Choroid plexus epithelial cell (primary cell): Measurements from ENCODE around the gene CCBE1.
A peak's percentile ranks its signal among the peaks of the same experiment; 100 is the strongest.
"Not testable (repeated sequence)": the region's sequence is repeated elsewhere in the genome, so short reads cannot be mapped to it uniquely, and the experiment has no call there.

Source experiments
- DNase-seq: peaks from one replicate; pipeline ENCODE4 v3.0.0-alpha.2; 2010; ENCODE audit warnings: low read depth
- H3K4me3 ChIP-seq: 2 replicates; pipeline ENCODE4 v1.5.1; 2011; ENCODE audit warnings: low read depth, mild to moderate bottlenecking, control low read depth, low read length, moderate library complexity
- CTCF ChIP-seq: conservative IDR thresholded peaks from 2 replicates; pipeline ENCODE4 v1.5.1; 2011; ENCODE audit warnings: low read depth, mild to moderate bottlenecking, control low read depth, inconsistent platforms, low read length, moderate library complexity

The CCBE1 gene

DNA sequence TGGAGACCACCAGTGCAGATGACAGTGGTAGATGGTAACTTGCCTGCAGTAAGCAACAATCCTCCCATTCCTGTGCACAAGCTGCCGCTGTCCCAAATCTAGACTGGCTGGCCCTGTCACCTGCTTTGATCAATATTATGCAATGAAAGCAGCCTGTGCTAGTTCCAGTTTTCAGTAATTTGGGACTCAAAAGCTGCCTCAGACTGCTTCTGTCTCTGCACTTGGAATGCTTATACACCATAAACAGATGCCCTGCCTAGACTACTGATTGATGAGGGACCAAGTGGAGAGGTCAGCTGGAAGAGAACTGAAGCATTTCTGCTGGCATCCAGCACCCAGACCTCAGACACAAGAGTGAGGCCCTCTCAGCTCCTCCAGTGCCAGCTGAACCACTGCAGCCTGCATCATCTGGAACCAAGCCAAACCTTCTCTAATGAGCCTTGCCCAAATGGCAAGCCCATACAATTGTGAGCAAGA, 24.9 kb downstream of the CCBE1 start:
- H3K4me3 ChIP-seq, result no peak overlapping the region
- no peak for DNase-seq
- no peak for TF ChIP-seq CTCF

DNA sequence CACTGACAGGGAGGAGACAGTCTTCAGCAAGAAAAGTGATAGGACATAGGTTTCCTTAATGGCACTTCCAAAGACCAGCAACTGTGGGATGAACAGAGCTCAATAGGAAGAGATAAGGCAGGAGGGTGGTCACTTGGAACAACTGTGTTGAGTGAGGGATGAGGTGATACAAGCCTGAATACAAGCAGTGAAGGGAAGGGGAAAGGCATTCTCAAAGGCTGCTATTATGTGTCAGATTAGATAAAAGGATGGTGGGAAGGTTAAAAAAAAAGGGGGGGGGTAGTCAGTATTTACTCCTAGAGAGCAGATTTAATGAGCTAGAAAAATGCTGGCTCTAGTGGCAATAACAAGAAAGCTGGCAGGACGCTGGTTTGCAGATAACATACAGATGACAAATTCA, 25.7 kb downstream of the CCBE1 start:
- H3K4me3 ChIP-seq, result no peak overlapping the region
- TF ChIP-seq CTCF, result no peak
- no peak for DNase-seq

DNA sequence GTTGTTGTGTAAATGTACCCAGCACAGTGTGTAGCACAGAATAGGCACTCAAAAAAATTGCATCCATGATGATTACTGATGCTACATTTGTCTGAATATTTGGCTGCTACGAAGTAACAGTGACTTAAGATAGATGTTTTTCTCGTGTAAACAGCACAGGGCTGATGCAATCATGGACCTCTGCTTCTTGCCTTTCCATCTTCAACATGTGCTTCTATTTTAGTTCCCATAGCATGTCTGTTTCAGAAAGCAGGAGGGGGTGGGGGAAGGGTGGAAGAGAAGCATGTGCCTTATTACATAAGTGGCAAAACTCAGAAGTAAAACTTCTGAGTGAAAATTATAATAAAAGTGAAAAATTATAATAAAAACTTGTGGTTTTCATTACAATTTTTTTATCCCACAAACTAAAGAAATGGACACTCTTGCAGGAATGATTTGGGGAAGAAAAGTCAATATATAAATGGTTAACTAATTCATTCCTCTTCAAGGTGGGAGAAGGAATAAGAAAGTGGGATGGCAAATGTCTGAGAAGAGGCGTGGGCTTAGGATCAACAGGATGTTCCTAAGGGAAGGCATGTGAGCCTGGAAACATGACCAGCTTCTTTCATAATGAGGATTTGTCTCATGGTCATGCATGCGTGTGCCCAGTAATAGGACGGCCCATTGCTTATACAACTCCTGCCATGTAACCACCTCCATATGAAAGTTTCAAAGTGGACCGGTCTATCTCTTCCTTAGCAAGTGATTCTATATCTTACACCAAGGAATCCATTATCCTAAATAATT, 27.2 kb downstream of the CCBE1 start:
- DNase-seq, result peak; percentile 84
- no peak overlapping the region for H3K4me3 ChIP-seq
- TF ChIP-seq CTCF, result no peak

DNA sequence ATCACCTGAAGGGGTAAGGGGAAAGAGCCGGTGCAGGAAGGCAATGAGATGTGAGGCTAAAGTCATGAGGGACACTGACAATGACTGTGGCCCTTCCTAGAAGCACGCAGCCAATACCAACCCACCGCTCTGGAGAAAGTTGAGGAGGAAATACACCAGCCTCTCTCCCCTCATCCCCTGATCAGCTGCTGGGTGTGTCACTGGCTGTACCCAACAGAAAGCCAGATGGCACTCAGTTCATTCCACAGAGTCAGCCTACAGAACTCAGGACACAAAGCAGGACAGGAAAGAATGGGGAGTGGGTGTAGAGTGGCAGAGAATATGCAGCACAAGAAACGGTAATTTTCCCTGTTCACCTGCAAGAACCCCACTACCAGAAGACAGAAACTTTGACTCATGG, 29.7 kb downstream of the CCBE1 start:
- TF ChIP-seq CTCF, result no peak
- no peak for DNase-seq
- no peak overlapping the region for H3K4me3 ChIP-seq

DNA sequence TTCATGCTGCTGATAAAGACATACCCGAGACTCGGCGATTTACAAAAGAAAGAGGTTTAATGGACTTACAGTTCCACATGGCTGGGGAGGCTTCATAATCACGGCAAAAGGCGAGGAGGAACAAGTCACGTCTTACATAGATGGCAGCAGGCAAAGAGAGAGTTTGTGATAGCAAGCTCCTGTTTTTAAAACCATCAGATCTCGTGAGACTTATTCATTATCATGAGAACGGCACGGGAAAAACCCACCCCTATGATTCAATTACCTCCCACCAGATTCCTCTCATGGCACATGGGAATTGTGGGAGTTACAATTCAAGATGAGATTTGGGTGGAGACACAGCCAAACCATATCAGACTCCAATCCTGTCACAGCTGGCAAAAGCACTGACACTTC, 31.2 kb downstream of the CCBE1 start:
- not testable (repeated sequence) for DNase-seq, H3K4me3 ChIP-seq

DNA sequence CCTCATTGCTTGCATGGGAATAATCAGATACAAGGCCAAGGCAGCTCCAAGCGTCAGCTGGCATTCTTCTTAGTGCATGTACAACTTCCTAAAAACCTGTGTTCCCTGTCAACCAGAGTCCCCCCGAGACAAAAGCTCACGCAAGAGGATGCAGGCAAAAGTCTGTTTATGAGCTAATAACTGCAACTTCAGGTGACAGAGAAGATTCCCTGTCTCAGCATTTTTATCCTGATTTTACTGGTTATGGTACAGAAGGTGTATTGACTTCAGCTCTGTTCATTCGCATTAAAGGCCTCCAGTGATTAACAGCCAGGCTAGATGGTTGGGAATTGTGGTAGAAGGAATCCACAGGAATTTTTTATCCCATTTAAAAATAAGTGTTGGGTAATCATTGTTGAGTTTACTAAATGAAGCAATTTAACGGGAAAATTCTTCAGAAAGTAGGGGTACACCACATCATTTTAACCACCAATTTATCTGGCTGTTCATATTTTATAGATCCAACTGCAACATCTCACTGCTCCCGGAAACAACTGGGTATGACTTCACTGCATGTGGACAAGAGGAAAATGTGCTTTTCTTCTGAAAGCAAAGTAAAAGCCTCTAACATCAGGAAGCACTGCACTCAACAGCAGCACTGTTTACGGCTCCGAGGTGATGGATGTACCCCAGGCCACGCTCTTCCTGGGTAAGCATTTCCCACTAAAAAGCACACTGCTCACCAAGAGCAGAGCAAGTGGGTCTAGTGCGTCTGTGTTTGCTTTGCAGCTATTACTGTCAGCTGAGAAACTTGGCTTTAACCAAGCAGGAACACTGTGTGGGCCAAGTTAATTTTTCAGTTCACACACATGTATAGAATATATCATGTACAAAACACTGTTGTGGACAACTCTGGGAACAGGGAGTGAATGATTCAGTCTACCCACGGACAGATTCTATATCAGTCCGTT, 31.9 kb downstream of the CCBE1 start:
- DNase-seq, result no peak
- H3K4me3 ChIP-seq, result no peak overlapping the region
- no peak for TF ChIP-seq CTCF

GRCh38 chr18:59664329-59664728, 32.9 kb downstream of the CCBE1 start:
- no peak for TF ChIP-seq CTCF
- H3K4me3 ChIP-seq, result no peak overlapping the region
- DNase-seq, result no peak
